ENCODE measurements around the gene SMLR1.

Gene SMLR1

GRCh38 chr6:130864344-130864743 is 37.1 kb downstream of the SMLR1 start:
- Mint-ChIP-seq H3K36me3 (ENCODE audit: insufficient read depth) (no peaks in the 10 kb centered on the region), H3K27me3 (peaks cover 10% of the 10 kb centered on the region), H3K4me1 (no peaks in the 10 kb centered on the region), H3K27ac (ENCODE audit: low read depth) (no peak overlapping the region), H3K9me3 (no peaks in the 10 kb centered on the region), H3K4me3 (no peak overlapping the region)
- DNase-seq (ENCODE audit: low spot score in 2 of 2) (no peak), ATAC-seq (replicated peaks; ENCODE audit: extremely low read depth, poor library complexity, severe bottlenecking) (no peak)

GRCh38 chr6:130865793-130866192 is 38.6 kb downstream of the SMLR1 start:
- no peak for ATAC-seq (replicated peaks; ENCODE audit: extremely low read depth, poor library complexity, severe bottlenecking)
- H3K9me3 Mint-ChIP-seq, result no peaks in the 10 kb centered on the region
- peaks cover 20% of the 10 kb centered on the region for H3K27me3 Mint-ChIP-seq

GRCh38 chr6:130869681-130870080 is 42.5 kb downstream of the SMLR1 start:
- ATAC-seq (replicated peaks; ENCODE audit: extremely low read depth, poor library complexity, severe bottlenecking), result no peak
- peaks cover 11% of the 10 kb centered on the region for H3K27me3 Mint-ChIP-seq
- no peak overlapping the region for H3K4me3 Mint-ChIP-seq

More at GRCh38 chr6:130865793-130866192, 38.6 kb downstream of the SMLR1 start:
- H3K27ac Mint-ChIP-seq (ENCODE audit: low read depth), result no peak overlapping the region
- no peak overlapping the region for H3K4me3 Mint-ChIP-seq
- no peaks in the 10 kb centered on the region for H3K4me1 Mint-ChIP-seq
- DNase-seq (ENCODE audit: low spot score in 2 of 2), result no peak
- H3K36me3 Mint-ChIP-seq (ENCODE audit: insufficient read depth), result no peaks in the 10 kb centered on the region

GRCh38 chr6:130870179-130870880 is 43.1 kb downstream of the SMLR1 start:
- ATAC-seq (replicated peaks; ENCODE audit: extremely low read depth, poor library complexity, severe bottlenecking) (no peak), DNase-seq (ENCODE audit: low spot score in 2 of 2) (no peak)
- Mint-ChIP-seq H3K4me3 (no peak overlapping the region), H3K9me3 (no peaks in the 10 kb centered on the region), H3K27ac (ENCODE audit: low read depth) (no peak overlapping the region), H3K36me3 (ENCODE audit: insufficient read depth) (no peaks in the 10 kb centered on the region), H3K27me3 (peaks cover 11% of the 10 kb centered on the region), H3K4me1 (peaks cover 6% of the 10 kb centered on the region)

More at GRCh38 chr6:130869681-130870080, 42.5 kb downstream of the SMLR1 start:
- peaks cover 6% of the 10 kb centered on the region for H3K4me1 Mint-ChIP-seq
- H3K9me3 Mint-ChIP-seq, result no peaks in the 10 kb centered on the region
- H3K27ac Mint-ChIP-seq (ENCODE audit: low read depth), result no peak overlapping the region
- no peak for DNase-seq (ENCODE audit: low spot score in 2 of 2)
- no peaks in the 10 kb centered on the region for H3K36me3 Mint-ChIP-seq (ENCODE audit: insufficient read depth)

- H3K4me1 Mint-ChIP-seq, result peaks cover 6% of the 10 kb centered on the region
- no peak overlapping the region for H3K4me3 Mint-ChIP-seq
- ATAC-seq (replicated peaks; ENCODE audit: extremely low read depth, poor library complexity, severe bottlenecking) (no peak), DNase-seq (ENCODE audit: low spot score in 2 of 2) (peak; percentile 30 to 62)
- no peak overlapping the region for H3K27ac Mint-ChIP-seq (ENCODE audit: low read depth)
- H3K36me3 Mint-ChIP-seq (ENCODE audit: insufficient read depth), result no peaks in the 10 kb centered on the region
- no peaks in the 10 kb centered on the region for H3K9me3 Mint-ChIP-seq
- H3K27me3 Mint-ChIP-seq, result peaks cover 11% of the 10 kb centered on the region
These were observed 45.3 kb downstream of the SMLR1 start for GRCh38 chr6:130872250-130873095.

- DNase-seq (ENCODE audit: low spot score in 2 of 2) (no peak), ATAC-seq (replicated peaks; ENCODE audit: extremely low read depth, poor library complexity, severe bottlenecking) (no peak)
- Mint-ChIP-seq H3K27me3 (peaks cover 11% of the 10 kb centered on the region), H3K27ac (ENCODE audit: low read depth) (no peak overlapping the region), H3K36me3 (ENCODE audit: insufficient read depth) (no peaks in the 10 kb centered on the region), H3K9me3 (no peaks in the 10 kb centered on the region), H3K4me3 (no peak overlapping the region), H3K4me1 (peaks cover 6% of the 10 kb centered on the region)
These were observed 46.5 kb downstream of the SMLR1 start for GRCh38 chr6:130873746-130874145.

GRCh38 chr6:130879826-130880225 is 52.6 kb downstream of the SMLR1 start:
- ATAC-seq (replicated peaks; ENCODE audit: extremely low read depth, poor library complexity, severe bottlenecking) (no peak), DNase-seq (ENCODE audit: low spot score in 2 of 2) (no peak)
- Mint-ChIP-seq H3K4me1 (no peaks in the 10 kb centered on the region), H3K27me3 (no peaks in the 10 kb centered on the region), H3K9me3 (no peaks in the 10 kb centered on the region), H3K36me3 (ENCODE audit: insufficient read depth) (no peaks in the 10 kb centered on the region), H3K4me3 (no peak overlapping the region), H3K27ac (ENCODE audit: low read depth) (no peak overlapping the region)

- H3K27ac Mint-ChIP-seq (ENCODE audit: low read depth), result no peak overlapping the region
- H3K9me3 Mint-ChIP-seq, result no peaks in the 10 kb centered on the region
- H3K4me1 Mint-ChIP-seq, result no peaks in the 10 kb centered on the region
- no peaks in the 10 kb centered on the region for H3K27me3 Mint-ChIP-seq
- no peaks in the 10 kb centered on the region for H3K36me3 Mint-ChIP-seq (ENCODE audit: insufficient read depth)
- DNase-seq (ENCODE audit: low spot score in 2 of 2) (no peak), ATAC-seq (replicated peaks; ENCODE audit: extremely low read depth, poor library complexity, severe bottlenecking) (no peak)
- H3K4me3 Mint-ChIP-seq, result no peak overlapping the region
These were observed 55.2 kb downstream of the SMLR1 start for GRCh38 chr6:130882370-130882769.

GRCh38 chr6:130885392-130886192 is 58.4 kb downstream of the SMLR1 start:
- Mint-ChIP-seq H3K27ac (ENCODE audit: low read depth) (no peak overlapping the region), H3K36me3 (ENCODE audit: insufficient read depth) (no peaks in the 10 kb centered on the region), H3K27me3 (no peaks in the 10 kb centered on the region), H3K9me3 (no peaks in the 10 kb centered on the region), H3K4me3 (no peak overlapping the region), H3K4me1 (no peaks in the 10 kb centered on the region)
- peak; percentile 54 for ATAC-seq (replicated peaks; ENCODE audit: extremely low read depth, poor library complexity, severe bottlenecking)
- DNase-seq (ENCODE audit: low spot score in 2 of 2), result peak; percentile 55 to 69

Data from central memory CD8-positive, alpha-beta T cell (primary cell).